Prostate gland (tissue), 2 donors: ENCODE data around the gene RASAL2. TPM values are rescaled to one million over a fixed set of nuclear protein-coding genes. Genes with fewer than 3 reads are reported as not detected.

Experiments used
- DNase-seq: peaks from one replicate; pipeline ENCODE4 v3.0.0-alpha.2; 2019; ENCODE audit warnings: low spot score
- H3K27ac ChIP-seq, 2 donors: fragments of 200-600 bp; sonication (generic); 2 replicates each; pipeline ENCODE4 v1.5.1; 2017 to 2019
- H3K27me3 ChIP-seq: fragments of 200-600 bp; sonication (generic); replicated peaks from 2 replicates; pipeline ENCODE4 v1.5.1; 2019; ENCODE audit not compliant: insufficient read depth
- H3K36me3 ChIP-seq, 2 donors: fragments of 200-600 bp; sonication (generic); 1 replicate in 1 of 2; 2 replicates in 1 of 2; pipeline versions ENCODE4 v1.5.1 to v1.8.1; 2017 to 2019
- H3K4me1 ChIP-seq: fragments of 200-600 bp; sonication (generic); replicated peaks from 2 replicates; pipeline ENCODE4 v1.5.1; 2019
- H3K4me3 ChIP-seq, 2 donors: fragments of 200-600 bp; sonication (generic); 2 replicates each; pipeline ENCODE4 v1.5.1; 2017 to 2019
- H3K9me3 ChIP-seq: fragments of 200-600 bp; sonication (generic); 2 replicates; pipeline ENCODE4 v1.5.1; 2017
- CTCF ChIP-seq, 4 experiments: fragments of 200-600 bp in 2 of 4; fragments of 450-650 bp in 2 of 4; sonication (generic) in 2 of 4; IDR thresholded peaks; 1 replicate in 3 of 4; 2 replicates in 1 of 4; pipeline ENCODE4 v1.5.1; 2016 to 2019; ENCODE audit warnings: antibody characterized with exemption in 4 of 4, mild to moderate bottlenecking in 2 of 4, moderate library complexity in 2 of 4
- POLR2A ChIP-seq: fragments of 450-650 bp; IDR thresholded peaks from one replicate; pipeline ENCODE4 v1.6.1; 2016; ENCODE audit warnings: antibody characterized with exemption, mild to moderate bottlenecking
- POLR2AphosphoS5 ChIP-seq: sonication (generic); formaldehyde crosslinking; IDR thresholded peaks from one replicate; pipeline ENCODE4 v1.6.1; 2017; ENCODE audit warnings: antibody characterized with exemption
- WGBS: methylation state at CpG from one replicate; pipeline ENCODE4 v1.1.5; 2018; 5-methylcytosine and 5-hydroxymethylcytosine counted together
- intact Hi-C: fragments of 100-400 bp; cut with DNase I; formaldehyde crosslinking; loops from one replicate; pipeline ENCODE4 v1.14.2; 2022
- total RNA-seq, 2 donors: library from RNA; depleted of rRNA; stranded (reverse); fragments of >200 nt; gene quantifications; one replicate each; pipeline ENCODE4 v1.1.0, GENCODE V29; 2016

RASAL2 gene
- total RNA-seq, 2 donors from 2014 or later = 9.2 to 36.9 TPM

GRCh38 chr1:178520803-178521202, 426.9 kb downstream of the RASAL2 start:
- Histone ChIP-seq H3K4me3 (no peak overlapping the region), H3K27ac (no peak overlapping the region), H3K27me3 (no peaks in the 10 kb centered on the region), H3K9me3 (no peaks in the 10 kb centered on the region), H3K36me3 (no peaks in the 10 kb centered on the region), H3K4me1 (no peaks in the 10 kb centered on the region)
- DNase-seq = no peak
- intact Hi-C loops = no loop called here
- WGBS = 97% methylated on average over 11 of the region's 11 CpGs
- TF ChIP-seq POLR2AphosphoS5 (no peak), CTCF (IDR thresholded peaks at IDR 0.05) (no peak), POLR2A (no peak)

GRCh38 chr1:178521241-178521640, 427.3 kb downstream of the RASAL2 start:
- TF ChIP-seq POLR2AphosphoS5 (no peak), POLR2A (no peak), CTCF (IDR thresholded peaks at IDR 0.05) (no peak)
- intact Hi-C loops = no loop called here
- Histone ChIP-seq H3K4me3 (no peak overlapping the region), H3K36me3 (no peaks in the 10 kb centered on the region), H3K27ac (no peak overlapping the region), H3K9me3 (no peaks in the 10 kb centered on the region), H3K4me1 (no peaks in the 10 kb centered on the region), H3K27me3 (no peaks in the 10 kb centered on the region)
- no peak for DNase-seq
- 91% methylated on average over 4 of the region's 4 CpGs for WGBS

- no peaks in the 10 kb centered on the region for H3K9me3 ChIP-seq
- no peak for DNase-seq
Observed at GRCh38 chr1:178527117-178527516, 433.2 kb downstream of the RASAL2 start.

GRCh38 chr1:178528228-178528952, 434.5 kb downstream of the RASAL2 start:
- no peak for DNase-seq
- no peaks in the 10 kb centered on the region for H3K27me3 ChIP-seq
- H3K4me3 ChIP-seq = no peak overlapping the region
- H3K4me1 ChIP-seq = no peaks in the 10 kb centered on the region
- intact Hi-C loops = no loop called here
- no peaks in the 10 kb centered on the region for H3K36me3 ChIP-seq
- TF ChIP-seq CTCF (IDR thresholded peaks at IDR 0.05) (no peak), POLR2AphosphoS5 (no peak)
- WGBS = 92% methylated on average over 10 of the region's 10 CpGs
- H3K9me3 ChIP-seq = no peaks in the 10 kb centered on the region
- H3K27ac ChIP-seq = no peak overlapping the region

More at GRCh38 chr1:178527117-178527516, 433.2 kb downstream of the RASAL2 start:
- intact Hi-C loops = no loop called here
- TF ChIP-seq CTCF (IDR thresholded peaks at IDR 0.05) (no peak), POLR2A (no peak)
- 90% methylated on average over 4 of the region's 4 CpGs for WGBS
- Histone ChIP-seq H3K4me3 (no peak overlapping the region), H3K27ac (no peak overlapping the region), H3K36me3 (no peaks in the 10 kb centered on the region), H3K4me1 (no peaks in the 10 kb centered on the region), H3K27me3 (no peaks in the 10 kb centered on the region)

- no peaks in the 10 kb centered on the region for H3K36me3 ChIP-seq
- no peak overlapping the region for H3K27ac ChIP-seq
- H3K4me3 ChIP-seq = no peak overlapping the region
- H3K4me1 ChIP-seq = no peaks in the 10 kb centered on the region
- no peaks in the 10 kb centered on the region for H3K27me3 ChIP-seq
- intact Hi-C loops = no loop called here
- WGBS = 88% methylated on average over 4 of the region's 4 CpGs
- TF ChIP-seq CTCF (IDR thresholded peaks at IDR 0.05) (no peak), POLR2A (no peak), POLR2AphosphoS5 (no peak)
- DNase-seq = no peak
- H3K9me3 ChIP-seq = no peaks in the 10 kb centered on the region
Observed at GRCh38 chr1:178528953-178529335, 435.0 kb downstream of the RASAL2 start.
